ENCODE measurements around the gene EPB41L5. TPM values are rescaled to one million over a fixed set of nuclear protein-coding genes. Genes with fewer than 3 reads are reported as not detected.
"Not testable (repeated sequence)": the region's sequence is repeated elsewhere in the genome, so short reads cannot be mapped to it uniquely, and the experiment has no call there.

Gene EPB41L5
- total RNA-seq, 1 experiment from 2014 or later, result 83.0 TPM

GRCh38 chr2:120060088-120060623 is 47.3 kb downstream of the EPB41L5 start:
- TF ChIP-seq, protein P1, sequence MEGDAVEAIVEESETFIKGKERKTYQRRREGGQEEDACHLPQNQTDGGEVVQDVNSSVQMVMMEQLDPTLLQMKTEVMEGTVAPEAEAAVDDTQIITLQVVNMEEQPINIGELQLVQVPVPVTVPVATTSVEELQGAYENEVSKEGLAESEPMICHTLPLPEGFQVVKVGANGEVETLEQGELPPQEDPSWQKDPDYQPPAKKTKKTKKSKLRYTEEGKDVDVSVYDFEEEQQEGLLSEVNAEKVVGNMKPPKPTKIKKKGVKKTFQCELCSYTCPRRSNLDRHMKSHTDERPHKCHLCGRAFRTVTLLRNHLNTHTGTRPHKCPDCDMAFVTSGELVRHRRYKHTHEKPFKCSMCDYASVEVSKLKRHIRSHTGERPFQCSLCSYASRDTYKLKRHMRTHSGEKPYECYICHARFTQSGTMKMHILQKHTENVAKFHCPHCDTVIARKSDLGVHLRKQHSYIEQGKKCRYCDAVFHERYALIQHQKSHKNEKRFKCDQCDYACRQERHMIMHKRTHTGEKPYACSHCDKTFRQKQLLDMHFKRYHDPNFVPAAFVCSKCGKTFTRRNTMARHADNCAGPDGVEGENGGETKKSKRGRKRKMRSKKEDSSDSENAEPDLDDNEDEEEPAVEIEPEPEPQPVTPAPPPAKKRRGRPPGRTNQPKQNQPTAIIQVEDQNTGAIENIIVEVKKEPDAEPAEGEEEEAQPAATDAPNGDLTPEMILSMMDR (IDR thresholded peaks at IDR 0.05; ENCODE audit: insufficient read depth in 1 of 2, low read depth in 1 of 2, low read length in 1 of 2, severe bottlenecking in 1 of 2, unreplicated experiment in 1 of 2), result no peak
- H3K36me3 ChIP-seq (ENCODE audit: control insufficient read depth, insufficient read depth, low read length), result no peaks in the 10 kb centered on the region
- ChIA-PET POLR2A (interaction anchor here (0.7 kb wide), 1 partner anchor 1674 kb away, joined by 3 read pairs; no protein-coding TSS in a partner anchor), CTCF (no interaction called here)
- peaks cover 26% of the 10 kb centered on the region for H3K36me3 Mint-ChIP-seq (ENCODE audit: insufficient read depth, unreplicated experiment)
- no peaks in the 10 kb centered on the region for H3K27me3 ChIP-seq (replicated peaks; ENCODE audit: control insufficient read depth, insufficient read depth, low read length)
- H3K27ac Mint-ChIP-seq (ENCODE audit: unreplicated experiment), result no peak overlapping the region
- peaks cover 32% of the 10 kb centered on the region for H3K4me1 Mint-ChIP-seq (ENCODE audit: low read depth, unreplicated experiment)
- peaks cover 30% of the 10 kb centered on the region for H3K4me1 ChIP-seq
- no peak overlapping the region for H3K4me3 ChIP-seq (ENCODE audit: low read depth, low read length)
- H3K9me3 ChIP-seq, result peaks cover 5% of the 10 kb centered on the region
- H3K27me3 Mint-ChIP-seq (ENCODE audit: insufficient read depth, unreplicated experiment), result no peaks in the 10 kb centered on the region
- no peak for DNase-seq
- no TSS peak for BruUV-seq (replicated peaks)
- no peak overlapping the region for H3K4me3 Mint-ChIP-seq (ENCODE audit: unreplicated experiment)
- intact Hi-C loops (cut with micrococcal nuclease; ENCODE audit: unreplicated experiment), result no loop called here
- H3K9me3 Mint-ChIP-seq (ENCODE audit: unreplicated experiment), result peaks cover 10% of the 10 kb centered on the region

GRCh38 chr2:120064664-120065063 is 51.8 kb downstream of the EPB41L5 start:
- no peaks in the 10 kb centered on the region for H3K27me3 Mint-ChIP-seq (ENCODE audit: insufficient read depth, unreplicated experiment)
- H3K4me1 ChIP-seq, result peaks cover 61% of the 10 kb centered on the region
- peak overlapping the region; percentile 20 for H3K4me3 Mint-ChIP-seq (ENCODE audit: unreplicated experiment)
- no peak overlapping the region for H3K4me3 ChIP-seq (ENCODE audit: low read depth, low read length)
- no peaks in the 10 kb centered on the region for H3K9me3 ChIP-seq
- peak in 1 of 2 experiments; percentile 17 for DNase-seq
- BruUV-seq (replicated peaks), result no TSS peak
- H3K27ac Mint-ChIP-seq (ENCODE audit: unreplicated experiment), result no peak overlapping the region
- H3K9me3 Mint-ChIP-seq (ENCODE audit: unreplicated experiment), result no peaks in the 10 kb centered on the region
- no peaks in the 10 kb centered on the region for H3K36me3 ChIP-seq (ENCODE audit: control insufficient read depth, insufficient read depth, low read length)
- peaks cover 47% of the 10 kb centered on the region for H3K4me1 Mint-ChIP-seq (ENCODE audit: low read depth, unreplicated experiment)
- peaks cover 30% of the 10 kb centered on the region for H3K36me3 Mint-ChIP-seq (ENCODE audit: insufficient read depth, unreplicated experiment)
- TF ChIP-seq, protein P1 (IDR thresholded peaks at IDR 0.05; ENCODE audit: insufficient read depth in 1 of 2, low read depth in 1 of 2, low read length in 1 of 2, severe bottlenecking in 1 of 2, unreplicated experiment in 1 of 2), result no peak
- H3K27me3 ChIP-seq (replicated peaks; ENCODE audit: control insufficient read depth, insufficient read depth, low read length), result no peaks in the 10 kb centered on the region
- ChIA-PET CTCF (no interaction called here), POLR2A (no interaction called here)
- intact Hi-C loops (cut with micrococcal nuclease; ENCODE audit: unreplicated experiment), result loop anchor here (2.0 kb wide), 1 partner anchor 304 kb away; no protein-coding TSS in a partner anchor

DNA sequence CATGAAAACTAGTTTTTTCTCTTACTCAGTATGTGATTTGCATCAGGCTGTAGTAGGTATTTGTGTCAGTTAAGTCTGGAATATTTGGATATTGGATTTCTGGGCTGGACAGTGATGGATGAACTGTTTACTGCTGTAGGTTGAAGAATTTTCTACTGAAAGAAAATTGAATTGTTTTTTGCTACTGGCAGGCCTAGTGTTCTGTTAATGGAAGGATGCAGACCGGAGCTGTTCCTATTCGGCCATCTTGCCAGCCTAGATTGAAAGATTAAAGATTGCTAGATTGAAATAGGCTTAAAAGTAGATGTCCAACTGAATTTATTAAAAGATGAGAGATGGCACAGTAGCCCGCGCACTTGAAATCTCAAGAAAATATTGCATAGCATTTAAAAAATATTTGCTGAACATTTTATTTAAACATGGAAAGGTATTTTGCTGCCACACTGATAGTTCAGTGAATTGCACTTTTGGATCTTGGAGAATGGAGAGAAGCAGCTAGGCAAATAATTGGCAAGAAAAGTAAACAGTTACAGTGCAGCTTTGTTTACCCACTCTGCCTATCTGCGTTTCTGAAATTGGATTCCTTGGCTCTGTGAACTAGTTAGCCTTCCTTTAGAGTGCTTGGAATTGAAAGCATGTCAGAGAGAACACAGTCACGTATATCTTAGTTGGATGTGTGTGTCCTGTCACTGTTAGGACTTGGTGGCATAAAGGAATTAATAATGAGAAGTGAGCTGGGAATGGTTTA is 54.1 kb downstream of the EPB41L5 start:
- H3K9me3 ChIP-seq, result no peaks in the 10 kb centered on the region
- peaks cover 47% of the 10 kb centered on the region for H3K36me3 Mint-ChIP-seq (ENCODE audit: insufficient read depth, unreplicated experiment)
- H3K4me1 Mint-ChIP-seq (ENCODE audit: low read depth, unreplicated experiment), result peaks cover 39% of the 10 kb centered on the region
- no TSS peak for BruUV-seq (replicated peaks)
- H3K4me3 ChIP-seq (ENCODE audit: low read depth, low read length), result no peak overlapping the region
- no peaks in the 10 kb centered on the region for H3K27me3 ChIP-seq (replicated peaks; ENCODE audit: control insufficient read depth, insufficient read depth, low read length)
- peak; percentile 54 to 69 for DNase-seq
- peaks cover 9% of the 10 kb centered on the region for H3K9me3 Mint-ChIP-seq (ENCODE audit: unreplicated experiment)
- H3K4me3 Mint-ChIP-seq (ENCODE audit: unreplicated experiment), result peak overlapping the region; percentile 66
- CTCF ChIA-PET, result interaction anchor here (0.6 kb wide), 1 partner anchor 243 kb away, joined by 3 read pairs; no protein-coding TSS in a partner anchor
- POLR2A ChIA-PET, result interaction anchor here (1.7 kb wide), 1 partner anchor 54 kb away, joined by 7 read pairs; the partner anchor contains the start of gene EPB41L5
- TF ChIP-seq, protein P1 (IDR thresholded peaks at IDR 0.05; ENCODE audit: insufficient read depth in 1 of 2, low read depth in 1 of 2, low read length in 1 of 2, severe bottlenecking in 1 of 2, unreplicated experiment in 1 of 2), result no peak
- no peaks in the 10 kb centered on the region; the same call in 1 of the 2 replicates for H3K36me3 ChIP-seq (ENCODE audit: control insufficient read depth, insufficient read depth, low read length)
- peaks cover 61% of the 10 kb centered on the region for H3K4me1 ChIP-seq
- intact Hi-C loops (cut with micrococcal nuclease; ENCODE audit: unreplicated experiment), result loop anchor here (1.0 to 2.0 kb wide), 2 partner anchors 15 to 54 kb away; partner anchors contain the start of gene EPB41L5
- H3K27me3 Mint-ChIP-seq (ENCODE audit: insufficient read depth, unreplicated experiment), result no peaks in the 10 kb centered on the region
- H3K27ac Mint-ChIP-seq (ENCODE audit: unreplicated experiment), result peak overlapping the region; percentile 88

DNA sequence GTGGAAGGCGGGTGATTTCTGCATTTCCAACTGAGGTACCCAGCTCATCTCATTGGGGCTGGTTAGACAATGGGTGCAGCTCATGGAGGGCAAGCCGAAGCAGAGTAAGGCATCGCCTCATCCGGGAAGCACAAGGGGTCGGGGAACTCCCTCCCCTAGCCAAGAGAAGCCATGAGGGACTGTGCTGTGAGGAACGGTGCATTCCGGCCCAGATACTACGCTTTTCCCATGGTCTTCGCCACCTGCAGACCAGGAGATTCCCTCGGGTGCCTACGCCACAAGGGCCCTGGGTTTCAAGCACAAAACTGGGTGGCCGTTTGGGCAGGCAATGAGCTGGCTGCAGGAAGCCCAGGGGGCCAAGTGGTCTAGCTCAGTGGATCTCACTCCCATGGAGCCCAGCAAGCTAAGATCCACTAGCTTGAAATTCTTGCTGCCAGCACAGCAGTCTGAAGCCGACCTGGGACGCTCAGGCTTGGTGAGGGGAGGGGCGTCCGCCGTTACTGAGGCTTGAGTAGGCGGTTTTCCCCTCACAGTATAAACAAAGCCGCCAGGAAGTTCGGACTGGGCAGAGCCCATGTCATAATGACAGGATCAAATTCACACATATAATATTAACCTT is 55.3 kb downstream of the EPB41L5 start:
- peaks cover 54% of the 10 kb centered on the region for H3K4me1 ChIP-seq
- H3K4me3 ChIP-seq (ENCODE audit: low read depth, low read length); intact Hi-C loops (cut with micrococcal nuclease; ENCODE audit: unreplicated experiment); H3K36me3 ChIP-seq (ENCODE audit: control insufficient read depth, insufficient read depth, low read length); H3K27me3 ChIP-seq (replicated peaks; ENCODE audit: control insufficient read depth, insufficient read depth, low read length); H3K9me3 ChIP-seq; H3K27me3 Mint-ChIP-seq (ENCODE audit: insufficient read depth, unreplicated experiment); CTCF ChIA-PET; H3K9me3 Mint-ChIP-seq (ENCODE audit: unreplicated experiment); DNase-seq; BruUV-seq (replicated peaks): not testable (repeated sequence)
- POLR2A ChIA-PET, result interaction anchor here (1.7 kb wide), 1 partner anchor 55 kb away, joined by 7 read pairs; the partner anchor contains the start of gene EPB41L5
- peaks cover 39% of the 10 kb centered on the region for H3K4me1 Mint-ChIP-seq (ENCODE audit: low read depth, unreplicated experiment)
- H3K36me3 Mint-ChIP-seq (ENCODE audit: insufficient read depth, unreplicated experiment), result peaks cover 52% of the 10 kb centered on the region
- H3K27ac Mint-ChIP-seq (ENCODE audit: unreplicated experiment), result peak overlapping the region; percentile 88
- peak overlapping the region; percentile 66 for H3K4me3 Mint-ChIP-seq (ENCODE audit: unreplicated experiment)
